Endothelial cell of umbilical vein (primary cell): Measurements from ENCODE around the gene PPP1R13B. TPM values are rescaled to one million over a fixed set of nuclear protein-coding genes. Genes with fewer than 3 reads are reported as not detected.
A peak's percentile ranks its signal among the peaks of the same experiment; 100 is the strongest.

ENCODE experiments used
- BruUV-seq: library from RNA; stranded (reverse); fragments of 400-500 nt; replicated peaks from 2 replicates; lab custom pipeline; 2021; lab: Mats Ljungman, UMichigan
- CTCF ChIA-PET: fragments of 300-600, 350-600 bp; sonication (Branson Sonifier 250); formaldehyde crosslinking; loops from one replicate; lab custom pipeline; 2021; ENCODE audit warnings: antibody characterized with exemption, inconsistent platforms; lab: Charles Lee
- POLR2A ChIA-PET: fragments of 300-600, 350-600 bp; sonication (Branson Sonifier 250); formaldehyde crosslinking; loops from one replicate; lab custom pipeline; 2021; ENCODE audit warnings: antibody characterized with exemption, inconsistent platforms; lab: Charles Lee
- DNase-seq: peaks from one replicate; pipeline ENCODE4 v3.0.0-alpha.2; 2011; ENCODE audit warnings: low read depth, low spot score
- FAIRE-seq: peaks from 2 replicates; lab custom pipeline; 2011; peaks lifted over from hg19 to GRCh38; lab: Jason Lieb, UNC
- H2AFZ ChIP-seq: 2 replicates; pipeline ENCODE4 v1.6.0; 2012; ENCODE audit warnings: low read depth, low read length, control low read depth, inconsistent platforms
- H3K27ac ChIP-seq: 2 replicates; pipeline ENCODE4 v1.5.1; 2011; ENCODE audit warnings: low read depth, mild to moderate bottlenecking, control low read depth, low read length, moderate library complexity; ENCODE audit not compliant: insufficient read depth
- H3K27me3 ChIP-seq, 2 experiments: 2 replicates each; pipeline versions ENCODE4 v1.6.0 to v1.6.1; 2011; ENCODE audit warnings: low read length in 2 of 2, mixed read lengths in 1 of 2; ENCODE audit not compliant: control insufficient read depth in 2 of 2, insufficient read depth in 2 of 2
- H3K36me3 ChIP-seq, 2 experiments: 2 replicates in 1 of 2; 3 replicates in 1 of 2; pipeline ENCODE4 v1.5.1; 2011; ENCODE audit warnings: low read length in 2 of 2, mild to moderate bottlenecking in 1 of 2, moderate library complexity in 1 of 2; ENCODE audit not compliant: control insufficient read depth in 2 of 2, insufficient read depth in 2 of 2; ENCODE audit errors: extremely low read depth in 1 of 2
- H3K4me1 ChIP-seq: 3 replicates; pipeline ENCODE4 v1.5.1; 2011; ENCODE audit warnings: mild to moderate bottlenecking, low read length; ENCODE audit not compliant: control insufficient read depth, insufficient read depth; ENCODE audit errors: extremely low read depth
- H3K4me2 ChIP-seq: 2 replicates; pipeline ENCODE4 v1.6.1; 2011; ENCODE audit warnings: low read length, control low read depth, mixed read lengths; ENCODE audit not compliant: insufficient read depth
- H3K4me3 ChIP-seq, 3 experiments: fragments of 200-600 bp in 1 of 3; sonication (generic), shearing (Covaris generic) in 1 of 3; replicated peaks in 1 of 3; 2 replicates each; pipeline ENCODE4 v1.5.1; 2011 to 2016; ENCODE audit warnings: control low read depth in 3 of 3, low read length in 3 of 3, mild to moderate bottlenecking in 2 of 3, inconsistent platforms in 1 of 3, low read depth in 1 of 3, moderate library complexity in 1 of 3; ENCODE audit not compliant: insufficient read depth in 1 of 3
- H3K79me2 ChIP-seq: 2 replicates; pipeline ENCODE4 v1.6.0; 2012; ENCODE audit warnings: low read length, inconsistent platforms; ENCODE audit not compliant: control insufficient read depth, insufficient read depth
- H3K9ac ChIP-seq: replicated peaks from 2 replicates; pipeline ENCODE3; 2011; ENCODE audit warnings: low read length, control low read depth; ENCODE audit not compliant: insufficient read depth; ENCODE audit errors: extremely low read depth
- H3K9me1 ChIP-seq: replicated peaks from 3 replicates; pipeline ENCODE4 v1.6.0; 2011; ENCODE audit warnings: mild to moderate bottlenecking, low read length; ENCODE audit not compliant: control insufficient read depth, insufficient read depth; ENCODE audit errors: extremely low read depth
- H3K9me3 ChIP-seq: replicated peaks from 2 replicates; pipeline ENCODE4 v1.5.1; 2012; ENCODE audit warnings: low read length, inconsistent platforms; ENCODE audit not compliant: control insufficient read depth, insufficient read depth
- H4K20me1 ChIP-seq: replicated peaks from 2 replicates; pipeline ENCODE3; 2011; ENCODE audit warnings: mild to moderate bottlenecking, low read length; ENCODE audit not compliant: control insufficient read depth, insufficient read depth; ENCODE audit errors: extremely low read depth
- CTCF ChIP-seq, 2 donors: IDR thresholded peaks; 1 replicate in 1 of 2; 2 replicates in 1 of 2; pipeline ENCODE4 v1.5.1; 2011; ENCODE audit warnings: low read length in 2 of 2, mild to moderate bottlenecking in 2 of 2, moderate library complexity in 2 of 2, control low read depth in 1 of 2, inconsistent platforms in 1 of 2, low read depth in 1 of 2; ENCODE audit not compliant: insufficient read depth in 1 of 2; ENCODE audit errors: extremely low read depth in 1 of 2
- EZH2 ChIP-seq: IDR thresholded peaks from 2 replicates; pipeline ENCODE4 v1.6.1; 2012; ENCODE audit warnings: borderline replicate concordance, low read depth, mild to moderate bottlenecking, moderate library complexity, low read length, inconsistent platforms; ENCODE audit not compliant: severe bottlenecking
- FOS ChIP-seq: IDR thresholded peaks from 2 replicates; pipeline ENCODE4 v1.6.1; 2011; ENCODE audit warnings: mild to moderate bottlenecking, low read length, moderate library complexity, borderline replicate concordance; ENCODE audit not compliant: insufficient read depth
- GATA2 ChIP-seq: IDR thresholded peaks from 2 replicates; pipeline ENCODE4 v1.7.0; 2011; ENCODE audit warnings: low read depth, mild to moderate bottlenecking, moderate library complexity, mixed read lengths, low read length; ENCODE audit not compliant: insufficient read length, insufficient read depth
- JUN ChIP-seq: IDR thresholded peaks from 2 replicates; pipeline ENCODE4 v1.6.1; 2011; ENCODE audit warnings: borderline replicate concordance, low read depth; ENCODE audit not compliant: insufficient read length, insufficient read depth
- MAX ChIP-seq: IDR thresholded peaks from 2 replicates; pipeline ENCODE4 v1.6.1; 2011; ENCODE audit not compliant: insufficient read depth, insufficient read length
- MYC ChIP-seq: IDR thresholded peaks from one replicate; pipeline ENCODE4 v1.6.1; 2011; ENCODE audit warnings: mild to moderate bottlenecking, low read depth, low read length
- POLR2A ChIP-seq: IDR thresholded peaks from 2 replicates; pipeline ENCODE4 v1.6.1; 2012; ENCODE audit warnings: low read depth, mild to moderate bottlenecking, control low read depth, low read length
- POLR2AphosphoS5 ChIP-seq: IDR thresholded peaks from 2 replicates; pipeline ENCODE4 v1.6.1; 2012; ENCODE audit warnings: low read depth, mild to moderate bottlenecking, control low read depth, low read length, moderate library complexity; ENCODE audit not compliant: insufficient read depth
- dilution Hi-C: fragments of 300-500 bp; cut with MboI; formaldehyde crosslinking; loops from one replicate; pipeline ENCODE4 v1.15.0; 2019; ENCODE audit warnings: low sequenced_read_pairs; ENCODE audit not compliant: extremely low pct_ligation_motif_present
- intact Hi-C: fragments of 100-400 bp; cut with micrococcal nuclease; formaldehyde crosslinking; loops from one replicate; pipeline ENCODE4 v1.10.0; 2022
- polyA plus RNA-seq, 4 experiments: library from polyadenylated mRNA; depleted of rRNA in 3 of 4; stranded (reverse) in 3 of 4; unstranded in 1 of 4; fragments of >200 nt; gene quantifications; 2 replicates each; pipeline versions ENCODE4 v1.2.1 to v1.2.3, GENCODE V29; 2011 to 2012; ENCODE audit warnings: missing spikeins in 1 of 4
- total RNA-seq: library from RNA; stranded (reverse); gene quantifications from 2 replicates; pipeline ENCODE4 v1.2.3, GENCODE V29; 2021

Gene PPP1R13B
- total and polyA plus RNA-seq, 2 donors (not counting 3 experiments of a cell fraction or from before 2014, with no cell fraction given): 10.0 to 30.0 TPM

- Histone ChIP-seq H3K9me1 (no peaks in the 10 kb centered on the region), H3K4me1 (peaks cover 30% of the 10 kb centered on the region), H3K4me2 (peak overlapping the region; percentile 31), H3K9ac (peak overlapping the region; percentile 66), H3K9me3 (no peaks in the 10 kb centered on the region), H3K27ac (no peak overlapping the region), H2AFZ (no peak overlapping the region), H3K4me3 (peak overlapping the region in 1 of 3 experiments; percentile 37), H3K36me3 (no peaks in the 10 kb centered on the region), H3K27me3 (no peaks in the 10 kb centered on the region), H4K20me1 (no peaks in the 10 kb centered on the region), H3K79me2 (peaks cover 33% of the 10 kb centered on the region)
- DNase-seq (no peak), FAIRE-seq (peak; percentile 63)
- no peak for TF ChIP-seq POLR2AphosphoS5
- TF ChIP-seq FOS: no peak
- no peak for TF ChIP-seq MAX
- TF ChIP-seq EZH2: no peak
- no peak for TF ChIP-seq MYC
- TF ChIP-seq CTCF (IDR thresholded peaks at IDR 0.05; ENCODE audit: extremely low read depth in 1 of 2, insufficient read depth in 1 of 2, low read depth in 1 of 2, low read length in 2 of 2): no peak
- TF ChIP-seq POLR2A: no peak
- no peak for TF ChIP-seq JUN
- TF ChIP-seq GATA2: no peak
- POLR2A ChIA-PET: no interaction called here
- TSS peak; percentile 53 for BruUV-seq
- dilution Hi-C loops: no loop called here
- CTCF ChIA-PET: interaction anchor here (0.9 to 1.8 kb wide), 3 partner anchors 9 to 196 kb away, joined by 3 to 7 read pairs (median 4); no protein-coding TSS in a partner anchor
- intact Hi-C loops: no loop called here
These were observed 133.2 kb downstream of the PPP1R13B start for GRCh38 chr14:103714063-103714724.
